Activated CD4-positive, alpha-beta T cell treated with anti-CD3 and anti-CD28 coated beads for 36 hours (primary cell): ENCODE results near the gene TSPO. TPM values are rescaled to one million over a fixed set of nuclear protein-coding genes. Genes with fewer than 3 reads are reported as not detected.
"Not testable (repeated sequence)": the region's sequence is repeated elsewhere in the genome, so short reads cannot be mapped to it uniquely, and the experiment has no call there.

Source experiments
- ATAC-seq: fragments of 200-7000 bp; cut with Tn5 transposase; one replicate; pipeline ENCODE4 v1.10.0; 2021; ENCODE audit warnings: mild to moderate bottlenecking, moderate library complexity
- CTCF ChIA-PET: fragments of 350-600 bp; sonication (Branson Sonifier 250); formaldehyde crosslinking; loops from one replicate; lab custom pipeline; 2021; ENCODE audit warnings: antibody characterized with exemption; lab: Charles Lee
- POLR2A ChIA-PET: fragments of 350-600 bp; sonication (Branson Sonifier 250); formaldehyde crosslinking; loops from one replicate; lab custom pipeline; 2021; ENCODE audit warnings: antibody characterized with exemption, inconsistent platforms; lab: Charles Lee
- DNase-seq: peaks from one replicate; pipeline ENCODE4 v3.0.0-alpha.2; 2020
- H3K27ac Mint-ChIP-seq: one replicate; pipeline ENCODE4 v1.8.0; 2021; ENCODE audit warnings: mixed read lengths
- H3K27me3 Mint-ChIP-seq: one replicate; pipeline ENCODE4 v1.8.0; 2021; ENCODE audit warnings: mixed read lengths
- H3K36me3 Mint-ChIP-seq: one replicate; pipeline ENCODE4 v1.8.0; 2021; ENCODE audit warnings: low read depth, mixed read lengths
- H3K4me1 Mint-ChIP-seq: one replicate; pipeline ENCODE4 v1.8.0; 2021; ENCODE audit warnings: mixed read lengths
- H3K4me3 Mint-ChIP-seq: one replicate; pipeline ENCODE4 v1.8.0; 2021; ENCODE audit warnings: mild to moderate bottlenecking, moderate library complexity, mixed read lengths
- H3K9me3 Mint-ChIP-seq: one replicate; pipeline ENCODE4 v1.8.0; 2021; ENCODE audit warnings: low read depth, mixed read lengths
- intact Hi-C, 2 experiments: fragments of 100-400 bp; cut with DNase I in 1 of 2; cut with micrococcal nuclease in 1 of 2; formaldehyde crosslinking; loops; one replicate each; pipeline versions ENCODE4 v1.14.2 to v1.15.1; 2022 to 2024; cut with DNase I, micrococcal nuclease
- total RNA-seq, 2 experiments: library from RNA; stranded (reverse); gene quantifications; one replicate each; pipeline ENCODE4 v1.2.3, GENCODE V29; 2021

TSPO gene
- total RNA-seq, 2 experiments from 2014 or later, result 61.7 to 114 TPM

DNA sequence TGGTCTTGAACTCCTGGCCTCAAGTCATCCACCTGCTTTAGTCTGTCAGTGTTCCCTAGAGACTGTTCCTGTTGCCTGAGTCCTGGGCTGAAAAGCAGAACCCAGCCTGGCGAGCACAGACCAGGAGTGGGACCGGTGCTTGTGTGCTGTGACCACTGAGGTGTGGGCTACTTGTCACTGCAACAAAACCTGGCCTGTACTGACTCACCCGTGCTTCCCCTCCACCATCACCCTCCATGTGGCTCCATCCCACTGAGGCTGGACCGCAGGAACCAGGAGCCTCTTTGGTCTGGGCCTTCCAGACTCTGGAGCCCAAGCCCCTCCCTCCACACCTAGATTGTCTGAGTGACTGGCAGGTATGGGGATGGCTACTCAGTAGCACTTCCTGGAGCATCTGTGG, 16.8 kb upstream of the TSPO start:
- Mint-ChIP-seq H3K36me3 (peaks cover 38% of the 10 kb centered on the region), H3K4me3 (no peak overlapping the region), H3K27ac (no peak overlapping the region), H3K4me1 (no peaks in the 10 kb centered on the region), H3K27me3 (no peaks in the 10 kb centered on the region), H3K9me3 (no peaks in the 10 kb centered on the region)
- DNase-seq (no peak), ATAC-seq (no peak)
- intact Hi-C loops, result no loop called here
- ChIA-PET POLR2A (interaction anchor here (0.6 kb wide), 1 partner anchor 16 kb away, joined by 5 read pairs; no protein-coding TSS in a partner anchor), CTCF (no interaction called here)

DNA sequence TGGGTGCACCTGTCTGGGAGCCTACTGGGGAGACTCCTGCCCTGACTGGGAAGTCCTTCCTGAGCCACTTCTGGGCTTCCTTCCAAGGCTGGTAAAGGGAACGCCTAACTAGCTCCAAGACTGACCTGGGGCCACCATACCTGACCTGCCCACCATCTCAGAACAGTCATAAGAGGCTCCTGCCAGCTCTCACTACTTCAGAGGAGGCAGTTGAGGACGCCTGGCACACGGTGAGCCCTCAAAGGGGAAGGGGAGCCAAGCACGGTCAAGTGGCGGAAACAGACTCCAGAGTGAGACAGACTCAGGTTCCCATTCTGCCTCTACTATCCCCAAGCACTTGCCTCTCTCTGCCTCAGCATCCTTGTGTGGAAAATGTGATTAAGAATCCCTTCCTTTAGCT, 15.8 kb upstream of the TSPO start:
- Mint-ChIP-seq H3K9me3 (no peaks in the 10 kb centered on the region), H3K4me1 (no peaks in the 10 kb centered on the region), H3K27ac (no peak overlapping the region), H3K27me3 (no peaks in the 10 kb centered on the region), H3K36me3 (peaks cover 45% of the 10 kb centered on the region), H3K4me3 (no peak overlapping the region)
- no peak for DNase-seq
- ChIA-PET POLR2A (no interaction called here), CTCF (interaction anchor here (0.5 to 0.6 kb wide), 2 partner anchors 10 to 253 kb away, joined by 3 read pairs; no protein-coding TSS in a partner anchor)
- intact Hi-C loops, result no loop called here
- no peak for ATAC-seq

DNA sequence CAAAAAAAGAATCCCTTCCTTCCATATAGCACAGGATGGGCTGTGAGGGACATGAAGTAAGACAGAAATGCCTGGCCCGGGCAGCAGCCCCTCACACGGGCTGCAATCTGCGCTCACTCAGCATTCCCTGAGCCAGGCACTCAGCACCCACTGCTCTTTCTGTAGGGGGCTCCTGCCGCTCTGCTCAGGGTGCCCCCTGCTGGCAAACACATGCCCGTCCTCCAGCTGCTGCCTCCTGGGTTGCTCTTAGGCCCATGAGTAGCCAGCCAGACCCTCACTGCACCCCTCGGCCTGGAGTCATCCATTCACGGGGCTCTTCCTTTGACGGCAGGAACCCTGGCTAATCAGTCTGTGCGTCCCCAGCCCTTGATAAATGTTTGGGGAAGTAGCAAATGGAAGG, 15.1 kb upstream of the TSPO start:
- Mint-ChIP-seq H3K36me3 (peaks cover 51% of the 10 kb centered on the region), H3K27me3 (no peaks in the 10 kb centered on the region), H3K4me3 (no peak overlapping the region), H3K27ac (no peak overlapping the region), H3K9me3 (no peaks in the 10 kb centered on the region), H3K4me1 (peaks cover 4% of the 10 kb centered on the region)
- ChIA-PET CTCF (interaction anchor here (0.8 kb wide), 1 partner anchor 355 kb away, joined by 3 read pairs; no protein-coding TSS in a partner anchor), POLR2A (no interaction called here)
- intact Hi-C loops, result no loop called here
- no peak for ATAC-seq
- peak; percentile 41 for DNase-seq

DNA sequence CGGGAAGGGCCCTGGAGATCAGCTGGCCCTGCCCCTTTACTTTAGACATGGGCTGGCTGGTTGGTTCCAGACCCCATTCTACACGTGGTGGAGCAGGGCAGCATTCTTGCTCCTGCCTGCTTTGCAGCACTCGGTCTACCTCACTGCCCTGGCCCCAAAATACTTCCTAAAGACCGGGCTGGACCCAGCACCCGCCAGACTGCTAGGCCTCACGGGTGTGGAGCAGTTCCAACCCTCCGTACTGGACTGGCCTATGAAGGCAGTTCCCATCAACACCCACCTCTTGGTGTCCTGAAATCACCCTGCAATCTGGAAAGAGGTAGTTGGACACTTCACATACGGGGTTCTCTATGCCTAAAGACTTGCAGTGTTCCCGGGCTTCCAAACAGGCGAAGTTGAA, 14.6 kb upstream of the TSPO start:
- Mint-ChIP-seq H3K9me3 (no peaks in the 10 kb centered on the region), H3K4me1 (peaks cover 6% of the 10 kb centered on the region), H3K27ac (no peak overlapping the region), H3K36me3 (peaks cover 52% of the 10 kb centered on the region), H3K4me3 (no peak overlapping the region), H3K27me3 (no peaks in the 10 kb centered on the region)
- CTCF ChIA-PET, result interaction anchor here (0.8 kb wide), 1 partner anchor 356 kb away, joined by 3 read pairs; no protein-coding TSS in a partner anchor
- no peak for DNase-seq
- POLR2A ChIA-PET, result interaction anchor here (0.9 kb wide), 1 partner anchor 51 kb away, joined by 3 read pairs; no protein-coding TSS in a partner anchor
- ATAC-seq, result no peak
- intact Hi-C loops, result no loop called here

DNA sequence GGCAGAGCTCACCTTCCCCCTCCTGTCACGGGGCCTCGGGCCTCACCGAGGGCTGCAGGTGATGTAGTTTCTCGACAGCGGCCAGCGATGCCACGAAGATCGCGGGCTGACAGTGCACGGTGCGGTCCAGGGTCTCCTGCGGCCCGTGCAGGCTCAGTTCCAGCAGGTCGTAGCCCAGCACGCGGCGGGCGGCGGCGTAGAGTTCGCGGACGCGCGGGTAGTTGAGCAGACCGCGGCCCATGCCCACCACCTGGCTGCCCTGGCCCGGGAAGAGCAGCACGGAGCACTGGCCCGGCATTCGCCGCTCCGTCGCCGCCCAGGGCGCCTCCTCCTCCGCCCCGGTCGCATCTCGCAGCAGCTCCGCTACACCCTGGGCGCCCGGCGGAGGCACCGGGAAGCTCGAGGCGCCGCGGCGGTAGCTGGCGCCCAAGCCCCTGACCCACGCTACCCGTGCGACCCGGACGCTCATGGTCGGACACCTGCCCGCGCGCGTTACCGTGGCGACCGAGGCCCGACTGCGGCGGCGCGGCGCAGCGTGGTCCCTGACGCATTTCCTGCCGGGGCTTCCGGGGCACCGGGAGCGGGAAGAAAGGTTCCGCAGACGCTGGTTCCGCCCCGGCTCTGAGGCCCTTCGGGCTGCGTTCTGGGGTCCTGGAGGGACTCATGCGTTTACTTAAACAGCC, 8.3 kb upstream of the TSPO start, which contains the start of gene MCAT:
TSS of gene MCAT (minus strand) at position 519 of the 683 bp plus-strand sequence. CDS start at position 469, 50 bp downstream.
- intact Hi-C loops, result loop anchor here (1.0 to 2.0 kb wide), 6 partner anchors 8 to 287 kb away; partner anchors contain the start of genes TTLL12 (in 2 of the 2), TSPO (in 1 of the 2) and TTLL1 (in 1 of the 2)
- ChIA-PET CTCF (no interaction called here), POLR2A (interaction anchor here (0.6 kb wide), 1 partner anchor 22 kb away, joined by 4 read pairs; no protein-coding TSS in a partner anchor)
- peak within 1 kb of the TSS; percentile 85 for H3K4me3 Mint-ChIP-seq
- peaks cover 27% of the 10 kb centered on the region for H3K4me1 Mint-ChIP-seq
- H3K27me3 Mint-ChIP-seq, result no peaks in the 10 kb centered on the region
- H3K9me3 Mint-ChIP-seq, result no peaks in the 10 kb centered on the region
- peak within 1 kb of the TSS; percentile 95 for H3K27ac Mint-ChIP-seq
- peak; percentile 93 for ATAC-seq
- peaks cover 21% of the 10 kb centered on the region for H3K36me3 Mint-ChIP-seq
- DNase-seq, result peak; percentile 88

DNA sequence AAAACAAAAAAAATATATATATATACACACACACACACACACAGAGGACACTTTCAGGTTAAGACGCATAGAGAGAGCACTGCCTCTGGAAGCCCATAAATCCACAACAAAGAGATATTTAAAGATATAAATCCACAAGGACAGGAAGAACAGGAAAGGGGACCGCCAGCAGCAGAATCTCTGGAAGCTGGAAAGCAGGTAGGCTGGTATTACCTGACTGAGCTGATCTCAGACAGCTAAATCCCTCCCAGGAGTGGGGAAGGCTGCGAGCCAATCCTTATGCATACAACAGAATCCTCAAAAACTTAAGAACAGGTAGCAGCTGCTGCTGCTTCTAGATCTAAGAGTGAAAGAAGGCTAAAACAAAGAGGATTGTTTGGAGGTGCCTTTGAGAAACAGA, 6.4 kb upstream of the TSPO start:
- intact Hi-C loops, result no loop called here
- Mint-ChIP-seq H3K4me1 (peaks cover 34% of the 10 kb centered on the region), H3K4me3 (no peak overlapping the region), H3K27ac (no peak overlapping the region), H3K36me3 (peaks cover 15% of the 10 kb centered on the region), H3K9me3 (no peaks in the 10 kb centered on the region), H3K27me3 (no peaks in the 10 kb centered on the region)
- POLR2A ChIA-PET, result no interaction called here
- CTCF ChIA-PET, result no interaction called here
- no peak for DNase-seq
- no peak for ATAC-seq

DNA sequence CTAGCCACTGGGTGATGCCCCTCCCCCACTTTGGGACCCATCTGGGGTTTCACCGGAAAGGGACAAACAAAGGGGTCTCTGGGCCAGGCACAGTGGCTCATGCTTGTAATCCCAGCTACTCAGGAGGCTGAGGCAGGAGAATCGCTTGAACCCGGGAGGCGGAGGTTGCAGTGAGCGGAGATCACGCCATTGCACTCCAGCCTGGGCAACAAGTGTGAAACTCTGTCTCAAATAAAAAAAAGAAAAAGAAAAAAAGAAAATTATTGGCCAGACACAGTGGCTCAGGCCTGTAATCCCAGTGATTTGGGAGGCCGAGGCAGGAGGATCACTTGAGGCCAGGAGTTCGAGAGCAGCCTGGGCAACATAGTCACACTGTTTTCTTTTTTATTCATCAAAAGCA, 6.0 kb upstream of the TSPO start:
- ATAC-seq, H3K27ac Mint-ChIP-seq, H3K4me3 Mint-ChIP-seq, DNase-seq, POLR2A ChIA-PET, H3K27me3 Mint-ChIP-seq, H3K9me3 Mint-ChIP-seq, CTCF ChIA-PET, intact Hi-C loops: not testable (repeated sequence)
- H3K4me1 Mint-ChIP-seq, result peaks cover 34% of the 10 kb centered on the region
- peaks cover 11% of the 10 kb centered on the region for H3K36me3 Mint-ChIP-seq

DNA sequence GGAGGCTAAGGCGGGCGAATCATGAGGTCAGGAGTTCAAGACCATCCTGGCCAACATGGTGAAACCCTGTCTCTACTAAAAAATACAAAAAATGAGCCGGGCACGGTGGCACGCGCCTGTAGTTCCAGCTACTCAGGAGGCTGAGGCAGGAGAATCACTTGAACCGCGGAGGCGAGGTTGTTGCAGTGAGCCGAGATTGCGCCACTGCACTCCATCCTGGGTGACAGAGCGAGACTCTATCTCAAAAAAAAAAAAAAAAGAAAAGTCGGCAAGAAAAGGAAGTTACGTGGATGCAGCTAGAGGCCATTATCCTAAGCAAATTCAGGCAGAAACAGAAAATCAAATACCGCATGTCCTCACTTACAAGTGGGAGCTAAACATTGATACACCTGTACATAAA, 5.0 kb upstream of the TSPO start:
- H3K36me3 Mint-ChIP-seq, ATAC-seq, intact Hi-C loops, H3K4me3 Mint-ChIP-seq, H3K27me3 Mint-ChIP-seq, DNase-seq, H3K27ac Mint-ChIP-seq, H3K9me3 Mint-ChIP-seq: not testable (repeated sequence)
- ChIA-PET CTCF (interaction anchor here (0.6 kb wide), 1 partner anchor 11 kb away, joined by 3 read pairs; no protein-coding TSS in a partner anchor), POLR2A (interaction anchor here (0.6 kb wide), 1 partner anchor 28 kb away, joined by 3 read pairs; no protein-coding TSS in a partner anchor)
- peaks cover 35% of the 10 kb centered on the region for H3K4me1 Mint-ChIP-seq

DNA sequence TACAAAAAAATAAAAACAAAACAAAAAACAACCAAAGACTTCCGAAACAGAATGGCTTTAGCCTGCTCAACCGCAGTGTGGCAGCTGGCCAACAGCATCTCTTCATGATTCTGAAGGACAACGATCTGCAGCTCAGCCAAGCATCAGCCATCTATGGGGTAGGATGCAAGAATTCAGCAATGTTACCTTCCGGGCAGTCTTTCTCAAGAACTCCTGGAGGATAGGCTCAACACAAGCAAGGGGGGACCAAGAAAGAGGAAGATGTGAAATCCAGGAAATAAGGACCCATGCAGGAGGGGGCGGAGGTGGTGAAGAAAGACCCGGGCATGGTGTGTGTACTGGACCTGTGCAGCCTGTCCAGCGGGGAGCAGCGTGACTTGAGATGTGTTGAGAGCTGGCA, 3.5 kb upstream of the TSPO start:
- ChIA-PET CTCF (no interaction called here), POLR2A (no interaction called here)
- Mint-ChIP-seq H3K27ac (peak overlapping the region; percentile 96), H3K36me3 (peaks cover 2% of the 10 kb centered on the region), H3K4me3 (peak overlapping the region; percentile 75), H3K4me1 (peaks cover 29% of the 10 kb centered on the region), H3K9me3 (no peaks in the 10 kb centered on the region), H3K27me3 (no peaks in the 10 kb centered on the region)
- intact Hi-C loops, result no loop called here
- no peak for DNase-seq
- no peak for ATAC-seq

DNA sequence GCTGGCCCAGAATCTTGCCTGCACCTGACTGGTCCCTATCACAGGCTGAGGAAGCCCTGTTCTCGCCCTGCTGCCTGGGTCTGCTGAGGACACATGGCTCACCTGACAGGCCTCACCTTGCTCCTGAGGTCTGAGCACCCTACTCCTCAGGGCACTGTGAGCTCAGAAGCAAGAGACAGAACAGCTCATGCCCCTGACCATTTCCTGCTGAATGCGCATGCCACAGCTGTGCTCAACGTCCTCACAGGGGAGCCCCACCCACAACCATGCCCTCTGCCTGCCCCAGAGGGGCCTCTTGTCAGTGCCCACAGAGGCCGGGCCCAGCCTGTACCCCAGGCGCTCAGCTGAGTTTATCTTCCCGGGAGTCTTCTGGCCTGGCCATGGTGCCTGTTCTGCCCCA, 2.8 kb upstream of the TSPO start:
- peak; percentile 21 for ATAC-seq
- peak overlapping the region; percentile 59 for H3K27ac Mint-ChIP-seq
- CTCF ChIA-PET, result interaction anchor here (0.8 kb wide), 1 partner anchor 38 kb away, joined by 3 read pairs; no protein-coding TSS in a partner anchor
- peak; percentile 44 for DNase-seq
- peaks cover 2% of the 10 kb centered on the region for H3K36me3 Mint-ChIP-seq
- H3K27me3 Mint-ChIP-seq, result no peaks in the 10 kb centered on the region
- POLR2A ChIA-PET, result no interaction called here
- intact Hi-C loops, result no loop called here
- no peaks in the 10 kb centered on the region for H3K9me3 Mint-ChIP-seq
- no peak overlapping the region for H3K4me3 Mint-ChIP-seq
- peaks cover 29% of the 10 kb centered on the region for H3K4me1 Mint-ChIP-seq

DNA sequence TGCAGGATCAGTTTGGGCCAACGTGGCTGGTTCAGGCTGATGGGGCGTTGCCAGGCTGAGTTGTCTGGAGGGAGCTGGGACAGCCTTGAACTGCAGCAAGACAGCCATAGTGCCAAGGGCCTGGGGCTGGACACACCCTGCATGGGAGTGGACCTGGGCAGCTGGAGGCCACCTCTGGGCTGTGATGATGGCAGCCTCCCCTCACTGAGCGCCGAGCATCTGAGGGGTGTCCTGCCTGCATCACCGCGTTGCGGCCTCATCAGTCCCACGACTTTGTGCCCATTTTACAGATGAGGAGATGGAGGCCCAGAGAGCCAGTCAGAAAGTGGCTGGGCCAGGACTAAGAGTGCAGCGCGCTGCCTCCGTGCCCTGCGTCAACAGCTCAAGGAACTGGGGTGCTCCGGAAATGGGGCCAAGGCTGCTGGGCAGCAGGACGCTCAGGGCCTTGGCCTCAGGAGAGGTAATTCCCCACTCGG, 590 bp upstream of the TSPO start:
- no peaks in the 10 kb centered on the region for H3K27me3 Mint-ChIP-seq
- peaks cover 2% of the 10 kb centered on the region for H3K36me3 Mint-ChIP-seq
- ChIA-PET CTCF (no interaction called here), POLR2A (interaction anchor here (0.7 to 0.9 kb wide), 2 partner anchors 16 to 37 kb away, joined by 3 to 5 read pairs; no protein-coding TSS in a partner anchor)
- peaks cover 35% of the 10 kb centered on the region for H3K4me1 Mint-ChIP-seq
- peak overlapping the region; percentile 90 for H3K27ac Mint-ChIP-seq
- intact Hi-C loops, result loop anchor here in 1 of 2 experiments (1.0 kb wide), 4 partner anchors 7 to 501 kb away; partner anchors contain the start of genes CYB5R3, MCAT, TTLL1 and TTLL12
- H3K4me3 Mint-ChIP-seq, result peak overlapping the region; percentile 88
- no peak for ATAC-seq
- no peak for DNase-seq
- no peaks in the 10 kb centered on the region for H3K9me3 Mint-ChIP-seq
